GM12892 (cell line): ENCODE results near the gene VPS13D.

ENCODE experiments used
- POLR2A ChIP-seq: IDR thresholded peaks from 2 replicates; pipeline ENCODE4 v1.6.1; 2011; ENCODE audit warnings: low read depth, low read length, control low read depth
- TAF1 ChIP-seq: IDR thresholded peaks from 2 replicates; pipeline ENCODE4 v1.6.1; 2011; ENCODE audit warnings: low read depth, mild to moderate bottlenecking, control low read depth, low read length, borderline replicate concordance

DNA sequence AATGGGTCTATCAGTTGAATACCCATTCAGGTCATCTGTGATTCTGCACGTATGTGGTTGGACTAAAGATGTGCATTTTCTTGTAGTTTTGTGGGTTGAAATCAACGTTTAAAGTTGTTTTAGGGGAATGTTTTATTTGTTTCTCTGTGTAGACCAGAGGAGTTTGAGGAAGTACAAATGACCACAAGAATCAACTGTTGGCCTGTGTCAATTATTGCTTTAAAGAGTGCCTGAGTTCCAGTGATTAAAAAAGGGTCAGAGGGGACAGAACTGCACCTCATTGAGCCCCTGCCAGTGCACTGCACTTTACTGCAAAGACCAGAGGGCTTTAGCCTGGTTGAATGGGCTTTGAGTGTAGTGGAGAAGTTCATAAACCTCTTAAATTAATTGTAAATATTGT is 190.3 kb downstream of the VPS13D start:
- TF ChIP-seq POLR2A: no peak
- no peak for TF ChIP-seq TAF1
